ENCODE measurements around the gene SNCG. TPM values are rescaled to one million over a fixed set of nuclear protein-coding genes. Genes with fewer than 3 reads are reported as not detected.

SNCG gene
- total RNA-seq, 1 experiment from 2014 or later: 99.4 TPM

- H4K20me1 ChIP-seq (ENCODE audit: insufficient read depth): no peaks in the 10 kb centered on the region
- H3K36me3 ChIP-seq (ENCODE audit: low read depth): no peaks in the 10 kb centered on the region
- peak overlapping the region; percentile 72 for H3K4me3 ChIP-seq
- DNase-seq: no peak
- H3K4me2 ChIP-seq: peak overlapping the region; percentile 87
- POLR2A ChIA-PET (ENCODE audit: unreplicated experiment): interaction anchor here (0.6 kb wide), 1 partner anchor 9 kb away, joined by 3 read pairs; no protein-coding TSS in a partner anchor
- no peaks in the 10 kb centered on the region for H3K9me3 ChIP-seq (ENCODE audit: insufficient read depth, low read depth)
- H3K27ac ChIP-seq: peak overlapping the region; percentile 80
- peaks cover 45% of the 10 kb centered on the region for H3K4me1 ChIP-seq (replicated peaks; ENCODE audit: insufficient read depth)
- H3K27me3 ChIP-seq (ENCODE audit: insufficient read depth, low read depth): no peaks in the 10 kb centered on the region
- H2AFZ ChIP-seq: no peak overlapping the region
- intact Hi-C loops (cut with micrococcal nuclease; ENCODE audit: unreplicated experiment): loop anchor here (1.0 to 5.0 kb wide), 2 partner anchors 22 to 249 kb away; no protein-coding TSS in a partner anchor
- CTCF ChIA-PET: interaction anchor here (0.6 to 0.7 kb wide), 3 partner anchors 12 to 456 kb away, joined by 3 to 22 read pairs (median 9); no protein-coding TSS in a partner anchor
- H3K79me2 ChIP-seq (ENCODE audit: low read depth): no peaks in the 10 kb centered on the region
- TF ChIP-seq CTCF (conservative IDR thresholded peaks at IDR 0.05) (no peak), EZH2 (IDR thresholded peaks at IDR 0.05; ENCODE audit: low read depth) (no peak)
- H3K9me2 ChIP-seq (ENCODE audit: insufficient read depth): no peaks in the 10 kb centered on the region
- peaks cover 11% of the 10 kb centered on the region for H3F3A ChIP-seq (ENCODE audit: insufficient read depth, low read depth)
- no TSS peak for BruUV-seq (replicated peaks)
Measured at GRCh38 chr10:86960863-86961434, 2.5 kb downstream of the SNCG start.

GRCh38 chr10:86961481-86962091 is 3.2 kb downstream of the SNCG start:
- H3K4me3 ChIP-seq: peak overlapping the region; percentile 72; the same call in 1 of the 2 replicates
- POLR2A ChIA-PET (ENCODE audit: unreplicated experiment): interaction anchor here (0.5 kb wide), 1 partner anchor 10 kb away, joined by 3 read pairs; no protein-coding TSS in a partner anchor
- TF ChIP-seq CTCF (conservative IDR thresholded peaks at IDR 0.05) (no peak), EZH2 (IDR thresholded peaks at IDR 0.05; ENCODE audit: low read depth) (no peak)

GRCh38 chr10:86962136-86962980 is 4.0 kb downstream of the SNCG start:
- peak overlapping the region; percentile 80; the same call in 1 of the 2 replicates for H3K27ac ChIP-seq
- no peaks in the 10 kb centered on the region for H3K79me2 ChIP-seq (ENCODE audit: low read depth)
- peaks cover 11% of the 10 kb centered on the region for H3F3A ChIP-seq (ENCODE audit: insufficient read depth, low read depth)
- ChIA-PET POLR2A (ENCODE audit: unreplicated experiment) (interaction anchor here (0.5 kb wide), 2 partner anchors 11 to 84 kb away, joined by 3 to 13 read pairs; no protein-coding TSS in a partner anchor), CTCF (no interaction called here)
- H3K9me3 ChIP-seq (ENCODE audit: insufficient read depth, low read depth): no peaks in the 10 kb centered on the region
- no peak overlapping the region for H2AFZ ChIP-seq
- DNase-seq: no peak
- H4K20me1 ChIP-seq (ENCODE audit: insufficient read depth): no peaks in the 10 kb centered on the region
- intact Hi-C loops (cut with micrococcal nuclease; ENCODE audit: unreplicated experiment): loop anchor here (5.0 kb wide), 1 partner anchor 250 kb away; no protein-coding TSS in a partner anchor
- peaks cover 57% of the 10 kb centered on the region for H3K4me1 ChIP-seq (replicated peaks; ENCODE audit: insufficient read depth)
- TF ChIP-seq EZH2 (IDR thresholded peaks at IDR 0.05; ENCODE audit: low read depth): no peak
- TF ChIP-seq CTCF (conservative IDR thresholded peaks at IDR 0.05): no peak
- H3K9me2 ChIP-seq (ENCODE audit: insufficient read depth): no peaks in the 10 kb centered on the region
- BruUV-seq (replicated peaks): no TSS peak
- no peaks in the 10 kb centered on the region for H3K36me3 ChIP-seq (ENCODE audit: low read depth)
- no peaks in the 10 kb centered on the region for H3K27me3 ChIP-seq (ENCODE audit: insufficient read depth, low read depth)
- H3K4me3 ChIP-seq: no peak overlapping the region
- H3K4me2 ChIP-seq: peak overlapping the region; percentile 87; the same call in 1 of the 2 replicates

More at GRCh38 chr10:86961481-86962091, 3.2 kb downstream of the SNCG start:
- Histone ChIP-seq H3K4me2 (peak overlapping the region; percentile 87), H3K79me2 (ENCODE audit: low read depth) (no peaks in the 10 kb centered on the region), H3K27me3 (ENCODE audit: insufficient read depth, low read depth) (no peaks in the 10 kb centered on the region), H3F3A (ENCODE audit: insufficient read depth, low read depth) (peaks cover 11% of the 10 kb centered on the region), H2AFZ (no peak overlapping the region), H3K9me3 (ENCODE audit: insufficient read depth, low read depth) (no peaks in the 10 kb centered on the region), H3K9me2 (ENCODE audit: insufficient read depth) (no peaks in the 10 kb centered on the region), H3K4me1 (replicated peaks; ENCODE audit: insufficient read depth) (peaks cover 49% of the 10 kb centered on the region), H3K36me3 (ENCODE audit: low read depth) (no peaks in the 10 kb centered on the region), H4K20me1 (ENCODE audit: insufficient read depth) (no peaks in the 10 kb centered on the region), H3K27ac (peak overlapping the region; percentile 80)
- intact Hi-C loops (cut with micrococcal nuclease; ENCODE audit: unreplicated experiment): loop anchor here (5.0 kb wide), 1 partner anchor 249 kb away; no protein-coding TSS in a partner anchor
- CTCF ChIA-PET: no interaction called here
- peak in 1 of 2 experiments; percentile 86 for DNase-seq
- BruUV-seq (replicated peaks): no TSS peak

Data from PC-9 (cell line).